ENCODE measurements around the gene CBLL2. TPM values are rescaled to one million over a fixed set of nuclear protein-coding genes. Genes with fewer than 3 reads are reported as not detected.

The CBLL2 gene
- total RNA-seq, 1 donor from 2014 or later: not detected

Other genes with a start within 250 kb of the CBLL2 start
- not detected for gene PHEX, start 240.6 kb upstream of the CBLL2 start, total RNA-seq